Uterus (tissue), 4 donors: Measurements from ENCODE around the gene COL5A2. TPM values are rescaled to one million over a fixed set of nuclear protein-coding genes. Genes with fewer than 3 reads are reported as not detected.

Experiments used
- DNase-seq, 2 donors: peaks; one replicate each; pipeline ENCODE4 v3.0.0-alpha.2; 2019 to 2020
- H3K27ac ChIP-seq, 2 donors: fragments of 200-600 bp; sonication (generic); 1 replicate in 1 of 2; 2 replicates in 1 of 2; pipeline ENCODE4 v1.5.1; 2016 to 2018
- H3K27me3 ChIP-seq, 2 donors: fragments of 200-600 bp; sonication (generic); one replicate each; pipeline ENCODE4 v1.5.1; 2018 to 2019; ENCODE audit warnings: control low read depth in 1 of 2
- H3K36me3 ChIP-seq, 2 donors: fragments of 200-600 bp; sonication (generic); one replicate each; pipeline ENCODE4 v1.5.1; 2019; ENCODE audit warnings: control low read depth in 1 of 2
- H3K4me1 ChIP-seq, 2 donors: fragments of 200-600 bp; sonication (generic); one replicate each; pipeline ENCODE4 v1.5.1; 2018 to 2019; ENCODE audit warnings: control low read depth in 1 of 2
- H3K4me3 ChIP-seq, 2 donors: fragments of 200-600 bp; sonication (generic); 1 replicate in 1 of 2; 2 replicates in 1 of 2; pipeline ENCODE4 v1.5.1; 2018 to 2019; ENCODE audit warnings: mild to moderate bottlenecking in 1 of 2
- H3K9me3 ChIP-seq, 2 donors: fragments of 200-600 bp; sonication (generic); one replicate each; pipeline ENCODE4 v1.5.1; 2019; ENCODE audit warnings: control low read depth in 1 of 2
- POLR2A ChIP-seq, 2 donors: fragments of 450-650 bp; IDR thresholded peaks; one replicate each; pipeline ENCODE4 v1.6.1; 2016; ENCODE audit warnings: antibody characterized with exemption in 2 of 2, mild to moderate bottlenecking in 1 of 2, moderate library complexity in 1 of 2
- intact Hi-C: fragments of 100-400 bp; cut with DNase I; formaldehyde crosslinking; loops from one replicate; pipeline ENCODE4 v1.15.1; 2023; ENCODE audit warnings: low total_unique reads
- total RNA-seq, 4 donors: library from RNA; depleted of rRNA in 3 of 4; stranded (reverse); fragments of >200 nt in 3 of 4; gene quantifications; one replicate each; pipeline versions ENCODE4 v1.1.0 to v1.2.4, GENCODE V29; 2014 to 2023
- TF ChIP-seq, protein P1 (sequence below), 4 experiments: fragments of 200-600 bp in 2 of 4; fragments of 450-650 bp in 2 of 4; sonication (generic) in 2 of 4; IDR thresholded peaks; one replicate each; pipeline ENCODE4 v1.5.1; 2016 to 2019; ENCODE audit warnings: antibody characterized with exemption in 4 of 4, mild to moderate bottlenecking in 2 of 4, moderate library complexity in 1 of 4
- donor health status: DM: yes; HTN: yes; CAD: no.

The COL5A2 gene
- total RNA-seq, 4 donors from 2014 or later = 15.0 to 908 (median 33.3) TPM

DNA sequence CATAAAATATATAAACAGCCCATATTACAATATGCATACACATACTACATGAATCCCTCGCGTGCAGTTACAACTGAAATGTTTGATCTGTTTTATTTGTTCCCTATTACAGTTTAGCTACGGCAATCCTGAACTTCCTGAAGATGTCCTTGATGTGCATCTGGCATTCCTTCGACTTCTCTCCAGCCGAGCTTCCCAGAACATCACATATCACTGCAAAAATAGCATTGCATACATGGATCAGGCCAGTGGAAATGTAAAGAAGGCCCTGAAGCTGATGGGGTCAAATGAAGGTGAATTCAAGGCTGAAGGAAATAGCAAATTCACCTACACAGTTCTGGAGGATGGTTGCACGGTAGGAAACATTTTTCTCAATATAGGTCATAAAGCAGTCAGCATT is 169.0 kb downstream of the COL5A2 start:
- Histone ChIP-seq H3K4me3 (no peak overlapping the region), H3K27me3 (no peaks in the 10 kb centered on the region), H3K36me3 (no peaks in the 10 kb centered on the region), H3K9me3 (no peaks in the 10 kb centered on the region), H3K4me1 (no peaks in the 10 kb centered on the region), H3K27ac (no peak overlapping the region)
- DNase-seq = no peak
- no peak for TF ChIP-seq POLR2A (IDR thresholded peaks at IDR 0.05)
- intact Hi-C loops = no loop called here

DNA sequence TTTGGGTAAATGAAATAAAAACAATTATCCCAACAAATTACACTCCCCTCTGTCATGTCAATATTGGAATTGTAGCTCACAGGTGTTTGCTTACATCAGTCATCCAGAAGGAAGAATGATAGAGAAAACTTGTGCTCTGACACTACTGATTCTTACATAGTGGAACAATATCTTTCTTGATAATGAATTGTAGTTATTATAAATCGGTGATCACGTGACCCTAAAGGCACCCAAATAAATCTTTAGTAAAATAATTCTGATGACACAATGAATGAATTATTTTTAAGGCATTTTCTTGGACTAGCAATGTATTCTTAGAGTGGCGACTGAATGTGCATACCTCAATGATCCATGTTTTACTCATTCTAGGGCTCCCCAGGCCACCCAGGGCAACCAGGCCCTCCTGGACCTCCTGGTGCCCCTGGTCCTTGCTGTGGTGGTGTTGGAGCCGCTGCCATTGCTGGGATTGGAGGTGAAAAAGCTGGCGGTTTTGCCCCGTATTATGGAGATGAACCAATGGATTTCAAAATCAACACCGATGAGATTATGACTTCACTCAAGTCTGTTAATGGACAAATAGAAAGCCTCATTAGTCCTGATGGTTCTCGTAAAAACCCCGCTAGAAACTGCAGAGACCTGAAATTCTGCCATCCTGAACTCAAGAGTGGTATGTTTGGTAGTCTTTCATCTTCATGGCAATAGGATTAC is 170.9 kb downstream of the COL5A2 start:
- no peaks in the 10 kb centered on the region for H3K36me3 ChIP-seq
- no peak overlapping the region for H3K4me3 ChIP-seq
- no peaks in the 10 kb centered on the region for H3K27me3 ChIP-seq
- intact Hi-C loops = no loop called here
- H3K4me1 ChIP-seq = no peaks in the 10 kb centered on the region
- no peak for TF ChIP-seq POLR2A (IDR thresholded peaks at IDR 0.05)
- TF ChIP-seq, protein P1, sequence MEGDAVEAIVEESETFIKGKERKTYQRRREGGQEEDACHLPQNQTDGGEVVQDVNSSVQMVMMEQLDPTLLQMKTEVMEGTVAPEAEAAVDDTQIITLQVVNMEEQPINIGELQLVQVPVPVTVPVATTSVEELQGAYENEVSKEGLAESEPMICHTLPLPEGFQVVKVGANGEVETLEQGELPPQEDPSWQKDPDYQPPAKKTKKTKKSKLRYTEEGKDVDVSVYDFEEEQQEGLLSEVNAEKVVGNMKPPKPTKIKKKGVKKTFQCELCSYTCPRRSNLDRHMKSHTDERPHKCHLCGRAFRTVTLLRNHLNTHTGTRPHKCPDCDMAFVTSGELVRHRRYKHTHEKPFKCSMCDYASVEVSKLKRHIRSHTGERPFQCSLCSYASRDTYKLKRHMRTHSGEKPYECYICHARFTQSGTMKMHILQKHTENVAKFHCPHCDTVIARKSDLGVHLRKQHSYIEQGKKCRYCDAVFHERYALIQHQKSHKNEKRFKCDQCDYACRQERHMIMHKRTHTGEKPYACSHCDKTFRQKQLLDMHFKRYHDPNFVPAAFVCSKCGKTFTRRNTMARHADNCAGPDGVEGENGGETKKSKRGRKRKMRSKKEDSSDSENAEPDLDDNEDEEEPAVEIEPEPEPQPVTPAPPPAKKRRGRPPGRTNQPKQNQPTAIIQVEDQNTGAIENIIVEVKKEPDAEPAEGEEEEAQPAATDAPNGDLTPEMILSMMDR (IDR thresholded peaks at IDR 0.05) = no peak
- DNase-seq = no peak
- peak overlapping the region; percentile 10 to 37 for H3K27ac ChIP-seq
- no peaks in the 10 kb centered on the region for H3K9me3 ChIP-seq

DNA sequence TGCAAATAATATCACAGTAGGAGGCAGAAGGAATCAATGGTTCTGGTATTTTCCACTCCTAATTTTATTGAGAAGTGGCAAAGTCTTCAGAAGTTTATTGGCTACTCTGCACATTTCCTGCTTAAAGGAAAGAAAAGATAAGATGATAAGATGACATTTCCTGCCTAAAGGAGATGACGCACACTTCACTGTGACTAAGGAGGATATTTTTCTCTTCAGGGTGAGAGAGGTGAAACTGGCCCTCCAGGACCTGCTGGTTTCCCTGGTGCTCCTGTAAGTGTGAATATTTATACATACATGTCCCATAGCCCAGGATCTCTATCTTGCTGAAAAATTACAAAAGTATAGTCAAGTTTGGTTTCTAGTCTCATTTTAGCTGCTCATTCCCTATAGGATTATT is 177.5 kb downstream of the COL5A2 start:
- peak overlapping the region; percentile 29 to 65 for H3K27ac ChIP-seq

DNA sequence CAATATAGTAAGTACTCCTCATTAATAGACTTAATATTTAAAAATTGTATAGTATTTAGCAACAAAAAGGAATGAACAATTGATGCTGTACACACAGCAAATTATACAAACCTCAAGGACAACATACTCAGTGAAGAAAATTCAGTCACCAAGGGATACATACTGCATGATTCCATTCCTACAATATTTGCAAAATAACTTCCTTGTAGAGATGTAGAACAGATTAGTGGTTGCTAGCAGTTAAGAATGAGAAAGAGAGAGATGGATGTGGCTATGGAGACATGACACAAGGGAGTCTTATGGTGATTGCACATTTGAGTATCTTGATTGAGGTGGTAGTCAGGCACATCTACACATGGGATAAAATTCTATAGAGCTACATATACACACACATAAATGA is 179.3 kb downstream of the COL5A2 start:
- no peaks in the 10 kb centered on the region for H3K27me3 ChIP-seq
- H3K36me3 ChIP-seq = no peaks in the 10 kb centered on the region
- peaks cover 0 to 6% of the 10 kb centered on the region in 2 donors for H3K4me1 ChIP-seq
- DNase-seq = no peak
- intact Hi-C loops = no loop called here
- TF ChIP-seq POLR2A (IDR thresholded peaks at IDR 0.05) = no peak
- TF ChIP-seq, protein P1 (IDR thresholded peaks at IDR 0.05) = no peak
- peak overlapping the region in 1 of 2 donors; percentile 11 for H3K27ac ChIP-seq
- H3K9me3 ChIP-seq = no peaks in the 10 kb centered on the region
- H3K4me3 ChIP-seq = no peak overlapping the region

More for the DNA sequence above, 177.5 kb downstream of the COL5A2 start:
- Histone ChIP-seq H3K9me3 (no peaks in the 10 kb centered on the region), H3K27me3 (no peaks in the 10 kb centered on the region), H3K36me3 (no peaks in the 10 kb centered on the region), H3K4me3 (no peak overlapping the region), H3K4me1 (peaks cover 0 to under 1% of the 10 kb centered on the region in 2 donors)
- no peak for TF ChIP-seq POLR2A (IDR thresholded peaks at IDR 0.05)
- TF ChIP-seq, protein P1 (IDR thresholded peaks at IDR 0.05) = no peak
- intact Hi-C loops = no loop called here
- DNase-seq = no peak

DNA sequence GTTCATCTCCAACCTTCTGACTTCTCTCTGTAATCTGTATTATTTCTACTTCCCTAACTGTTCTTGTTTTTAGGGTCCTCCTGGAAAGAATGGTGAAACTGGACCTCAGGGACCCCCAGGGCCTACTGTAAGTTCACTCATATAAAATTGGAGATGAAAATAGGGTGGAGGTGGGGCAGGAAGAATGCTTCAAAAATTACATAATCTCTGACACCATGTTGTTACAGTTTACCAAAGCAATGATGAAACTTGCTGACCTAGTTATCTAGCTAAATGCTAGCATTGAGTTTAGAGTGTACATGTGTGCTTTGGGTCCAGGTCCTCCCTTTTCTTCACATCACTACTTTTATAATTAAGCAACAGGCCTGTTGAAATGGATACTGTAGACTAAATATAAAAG is 182.3 kb downstream of the COL5A2 start:
- DNase-seq = no peak
- H3K27me3 ChIP-seq = no peaks in the 10 kb centered on the region
- H3K36me3 ChIP-seq = no peaks in the 10 kb centered on the region
- intact Hi-C loops = no loop called here
- H3K4me3 ChIP-seq = no peak overlapping the region
- peaks cover 0 to 6% of the 10 kb centered on the region in 2 donors for H3K4me1 ChIP-seq
- H3K9me3 ChIP-seq = no peaks in the 10 kb centered on the region
- peak overlapping the region; percentile 18 to 57 for H3K27ac ChIP-seq
- TF ChIP-seq, protein P1 (IDR thresholded peaks at IDR 0.05) = no peak
- TF ChIP-seq POLR2A (IDR thresholded peaks at IDR 0.05) = no peak
